HepG2 (cell line): ENCODE data around the gene PACC1. TPM values are rescaled to one million over a fixed set of nuclear protein-coding genes. Genes with fewer than 3 reads are reported as not detected.
A peak's percentile ranks its signal among the peaks of the same experiment; 100 is the strongest.

Experiments
- ATAC-seq: fragments of 200-7000 bp; cut with Tn5 transposase; 3 replicates; pipeline ENCODE4 v1.9.1; 2020; ENCODE audit warnings: mild to moderate bottlenecking, moderate library complexity
- BruUV-seq: library from RNA; stranded (reverse); fragments of 400-500 nt; replicated peaks from 2 replicates; lab custom pipeline; 2021; lab: Mats Ljungman, UMichigan
- CTCF ChIA-PET: fragments of 300-600 bp; formaldehyde crosslinking; extraction: SDS; loops from one replicate; lab custom pipeline; 2021; ENCODE audit warnings: low total read pairs, inconsistent platforms, low intra/inter-chr PET ratio; lab: Yijun Ruan, JAX
- POLR2A ChIA-PET: fragments of 350-600 bp; sonication (Branson Sonifier 250); formaldehyde crosslinking; loops from one replicate; lab custom pipeline; 2020; ENCODE audit warnings: antibody characterized with exemption, inconsistent platforms; lab: Yijun Ruan, JAX
- DNase-seq: peaks from one replicate; pipeline ENCODE4 v3.0.0-alpha.2; 2015; ENCODE audit warnings: low spot score
- FAIRE-seq: peaks from 3 replicates; lab custom pipeline; 2011; peaks lifted over from hg19 to GRCh38; lab: Jason Lieb, UNC
- H2AFZ ChIP-seq: one replicate; pipeline ENCODE4 v1.6.1; 2011; ENCODE audit warnings: low read length, inconsistent platforms
- H3K27ac ChIP-seq: fragments of 300-600 bp; 3 replicates; pipeline ENCODE4 v1.8.0; 2011; ENCODE audit warnings: mixed run types, mild to moderate bottlenecking, mixed read lengths, low read length, inconsistent platforms; ENCODE audit not compliant: insufficient read depth; ENCODE audit errors: extremely low read length
- H3K27me3 ChIP-seq, 2 experiments: fragments of 200-600 bp in 1 of 2; 2 replicates in 1 of 2; 3 replicates in 1 of 2; pipeline versions ENCODE4 v1.6.0 to v1.8.0; 2011; ENCODE audit warnings: low read length in 2 of 2, mild to moderate bottlenecking in 2 of 2, moderate library complexity in 2 of 2, inconsistent platforms in 1 of 2; ENCODE audit not compliant: insufficient read depth in 2 of 2, control insufficient read depth in 1 of 2
- H3K36me3 ChIP-seq, 2 experiments: fragments of 200-600 bp in 1 of 2; replicated peaks in 1 of 2; 2 replicates in 1 of 2; 3 replicates in 1 of 2; pipeline versions ENCODE4 v1.5.1 to v1.8.0; 2011; ENCODE audit warnings: low read length in 2 of 2, inconsistent platforms in 1 of 2; ENCODE audit not compliant: insufficient read depth in 2 of 2, control insufficient read depth in 1 of 2
- H3K4me1 ChIP-seq: 2 replicates; pipeline ENCODE4 v1.5.1; 2012; ENCODE audit warnings: low read length, inconsistent platforms; ENCODE audit not compliant: insufficient read depth
- H3K4me2 ChIP-seq: 2 replicates; pipeline ENCODE4 v1.6.0; 2011; ENCODE audit warnings: low read depth, low read length, inconsistent platforms
- H3K4me3 ChIP-seq, 3 experiments: fragments of 200-600 bp in 1 of 3; sonication (generic), shearing (Covaris generic) in 1 of 3; replicated peaks in 1 of 3; 2 replicates each; pipeline ENCODE4 v1.5.1; 2011 to 2016; ENCODE audit warnings: low read length in 3 of 3, inconsistent platforms in 2 of 3, low read depth in 2 of 3, mild to moderate bottlenecking in 2 of 3, control low read depth in 1 of 3, mixed read lengths in 1 of 3; ENCODE audit not compliant: insufficient read depth in 1 of 3
- H3K79me2 ChIP-seq: one replicate; pipeline ENCODE4 v1.6.1; 2011; ENCODE audit warnings: low read length, inconsistent platforms; ENCODE audit not compliant: insufficient read depth
- H3K9ac ChIP-seq: 2 replicates; pipeline ENCODE4 v1.6.0; 2011; ENCODE audit warnings: mild to moderate bottlenecking, low read depth, low read length, inconsistent platforms; ENCODE audit not compliant: insufficient read depth
- H3K9me3 ChIP-seq: 2 replicates; pipeline ENCODE4 v1.5.1; 2012; ENCODE audit warnings: mild to moderate bottlenecking, low read length
- H4K20me1 ChIP-seq: 2 replicates; pipeline ENCODE4 v1.6.0; 2011; ENCODE audit warnings: inconsistent platforms, mild to moderate bottlenecking, low read length, moderate library complexity; ENCODE audit not compliant: insufficient read depth
- DR1 ChIP-seq: sonication (generic); formaldehyde crosslinking; IDR thresholded peaks from 2 replicates; pipeline ENCODE4 v1.8.0; 2021; ENCODE audit warnings: mild to moderate bottlenecking, missing genetic modification reagents, inconsistent platforms
- HCFC1 ChIP-seq: fragments of 150-350 bp; IDR thresholded peaks from 2 replicates; pipeline ENCODE4 v1.6.1; 2014; ENCODE audit warnings: low read depth, low read length
- HNRNPLL ChIP-seq: fragments of 200-400 bp; formaldehyde crosslinking; IDR thresholded peaks from 2 replicates; pipeline ENCODE4 v1.6.1; 2017; ENCODE audit warnings: mild to moderate bottlenecking, low read depth, low read length; ENCODE audit not compliant: poor library complexity, severe bottlenecking
- KLF11 ChIP-seq: IDR thresholded peaks from 2 replicates; pipeline ENCODE4 v1.6.1; 2016; ENCODE audit warnings: missing compliant biosample characterization
- MAX ChIP-seq: IDR thresholded peaks from 2 replicates; pipeline ENCODE4 v1.6.1; 2012; ENCODE audit warnings: inconsistent platforms
- MAZ ChIP-seq, 2 experiments: sonication (generic) in 1 of 2; formaldehyde crosslinking in 1 of 2; IDR thresholded peaks; 2 replicates each; pipeline versions ENCODE4 v1.5.0 to v1.6.1; 2012 to 2020; ENCODE audit warnings: low read depth in 2 of 2, mild to moderate bottlenecking in 2 of 2, borderline replicate concordance in 1 of 2, improper control_type of control experiment in 1 of 2, low read length in 1 of 2, missing genetic modification reagents in 1 of 2, moderate library complexity in 1 of 2
- MEIS2 ChIP-seq: sonication (generic); formaldehyde crosslinking; IDR thresholded peaks from 2 replicates; pipeline ENCODE4 v1.9.0; 2021; ENCODE audit warnings: mild to moderate bottlenecking, missing genetic modification reagents
- POGZ ChIP-seq: sonication (generic); formaldehyde crosslinking; IDR thresholded peaks from 2 replicates; pipeline ENCODE4 v1.4.0; 2020; ENCODE audit warnings: mild to moderate bottlenecking, missing genetic modification reagents
- POLR2A ChIP-seq, 2 experiments: IDR thresholded peaks; 2 replicates each; pipeline ENCODE4 v1.6.1; 2011; ENCODE audit warnings: low read depth in 2 of 2, low read length in 2 of 2, mild to moderate bottlenecking in 1 of 2, moderate library complexity in 1 of 2; ENCODE audit not compliant: insufficient read depth in 1 of 2
- TFDP2 ChIP-seq: sonication (generic); formaldehyde crosslinking; IDR thresholded peaks from 2 replicates; pipeline ENCODE4 v1.4.0; 2020; ENCODE audit warnings: missing genetic modification reagents
- TFE3 ChIP-seq: IDR thresholded peaks from 2 replicates; pipeline ENCODE4 v1.6.1; 2016
- YY1 ChIP-seq: IDR thresholded peaks from 2 replicates; pipeline ENCODE4 v1.6.1; 2011; ENCODE audit warnings: low read length, low read depth, moderate library complexity, mild to moderate bottlenecking; ENCODE audit not compliant: insufficient read depth, insufficient replicate concordance
- ZFX ChIP-seq: sonication (generic); formaldehyde crosslinking; IDR thresholded peaks from 2 replicates; pipeline ENCODE4 v1.4.0; 2020; ENCODE audit warnings: mild to moderate bottlenecking, low read depth, missing genetic modification reagents, moderate library complexity
- WGBS: methylation state at CpG from one replicate; pipeline ENCODE4 v1.1.6; 2017; ENCODE audit warnings: low lambda C conversion rate; 5-methylcytosine and 5-hydroxymethylcytosine counted together
- in situ Hi-C: cut with HindIII; loops from 2 replicates; pipeline ENCODE4 v1.10.0; 2017; ENCODE audit warnings: low pct_unique_long_range_greater_than_20kb; ENCODE audit not compliant: extremely low pct_ligation_motif_present
- intact Hi-C: fragments of 100-400 bp; cut with micrococcal nuclease; formaldehyde crosslinking; loops from one replicate; pipeline ENCODE4 v1.10.0; 2022; ENCODE audit not compliant: unreplicated experiment
- polyA plus RNA-seq, 8 experiments: library from polyadenylated mRNA; depleted of rRNA in 3 of 8; stranded (reverse) in 7 of 8; unstranded in 1 of 8; fragments of >200 nt; fragmentation: Illumina TruSeq in 4 of 8; extraction: Trizol in 4 of 8; gene quantifications; 2 replicates each; pipeline versions ENCODE4 v1.2.1 to v1.2.3, GENCODE V29; 2011 to 2016; ENCODE audit warnings: low read depth in 4 of 8, missing spikeins in 1 of 8, mixed read lengths in 1 of 8; ENCODE audit not compliant: insufficient read depth in 1 of 8
- total RNA-seq, 5 experiments: library from RNA; depleted of rRNA; stranded (reverse); fragments of >200 nt; fragmentation: Illumina TruSeq; extraction: Trizol; gene quantifications; 2 replicates each; pipeline ENCODE4 v1.2.3, GENCODE V29; 2016; ENCODE audit warnings: low read depth in 1 of 5
- TF ChIP-seq, protein P1 (sequence below): sonication (generic); formaldehyde crosslinking; IDR thresholded peaks from 2 replicates; pipeline ENCODE4 v1.5.1; 2020; ENCODE audit warnings: mild to moderate bottlenecking, moderate library complexity, missing genetic modification reagents
- TF ChIP-seq, protein P2 (sequence below): sonication (generic); formaldehyde crosslinking; IDR thresholded peaks from 2 replicates; pipeline ENCODE4 v1.5.0; 2020; ENCODE audit warnings: mild to moderate bottlenecking, missing genetic modification reagents

The PACC1 gene
- total and polyA plus RNA-seq, 2 of the 13 experiments (the other 11 are each of a cell fraction or from before 2014, with no cell fraction given) = 9.4 to 10.7 TPM

DNA sequence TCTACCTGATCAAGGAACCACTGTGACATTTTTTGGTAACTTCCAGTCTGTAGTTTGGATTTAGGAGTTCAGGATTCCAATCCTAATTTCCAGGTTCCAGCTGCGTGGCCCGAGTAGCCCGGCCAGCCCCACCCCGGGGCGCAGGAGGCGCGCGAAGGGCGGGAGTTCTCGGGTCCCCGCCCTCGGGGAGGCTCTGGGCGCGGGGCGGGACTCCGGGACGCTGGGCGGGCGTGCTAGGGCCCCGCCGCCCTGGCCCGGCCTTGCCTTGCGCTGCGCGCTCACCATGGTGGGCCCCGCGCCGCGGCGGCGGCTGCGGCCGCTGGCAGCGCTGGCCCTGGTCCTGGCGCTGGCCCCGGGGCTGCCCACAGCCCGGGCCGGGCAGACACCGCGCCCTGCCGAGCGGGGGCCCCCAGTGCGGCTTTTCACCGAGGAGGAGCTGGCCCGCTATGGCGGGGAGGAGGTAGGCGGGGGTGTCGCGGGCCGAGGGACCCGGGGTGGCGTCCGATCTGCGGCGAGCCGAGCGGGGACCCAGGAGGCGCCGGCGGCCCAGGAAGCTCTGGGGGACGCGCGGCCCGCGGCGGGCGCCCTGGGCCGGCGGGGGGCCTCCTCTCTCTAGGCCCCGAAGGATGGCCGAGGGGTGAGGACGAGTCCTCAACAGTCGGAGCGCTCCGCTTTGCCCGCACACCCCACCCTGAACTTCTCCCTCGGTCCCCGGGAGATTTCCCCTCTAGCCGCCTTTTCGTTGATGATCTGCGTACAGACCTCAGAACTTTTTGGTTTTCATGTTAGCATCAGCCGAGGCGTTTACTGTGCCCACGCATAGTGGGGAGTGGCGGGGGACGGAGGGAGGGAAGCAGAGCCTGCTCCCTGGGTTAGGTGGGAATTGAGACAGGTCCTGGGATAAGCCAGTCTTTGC lies 18.2 kb upstream of the PACC1 start, which contains the start of gene NENF:
Gene NENF, plus strand, starts transcription at position 260 of the 916 bp plus-strand sequence. Its CDS starts 24 bp downstream, at position 284.
- no peaks in the 10 kb centered on the region for H3K79me2 ChIP-seq
- FAIRE-seq (no peak), DNase-seq (peak; percentile 58), ATAC-seq (peak; percentile 99)
- no peaks in the 10 kb centered on the region for H3K36me3 ChIP-seq
- peak within 1 kb of the TSS; percentile 75 for H2AFZ ChIP-seq
- ChIA-PET CTCF (interaction anchor here (0.9 kb wide), 1 partner anchor 22 kb away, joined by 3 read pairs; no protein-coding TSS in a partner anchor), POLR2A (interaction anchor here (0.7 kb wide), 1 partner anchor 397 kb away, joined by 3 read pairs; the partner anchor contains the start of genes DTL and INTS7)
- WGBS = 2% methylated on average over 10 of the region's 86 CpGs
- in situ Hi-C loops = no loop called here
- H3K27ac ChIP-seq = no peak within 1 kb of the TSS
- H3K4me2 ChIP-seq = peak within 1 kb of the TSS; percentile 95
- H3K9ac ChIP-seq = peak within 1 kb of the TSS; percentile 71
- BruUV-seq = no TSS peak
- no peaks in the 10 kb centered on the region for H4K20me1 ChIP-seq
- H3K9me3 ChIP-seq = no peaks in the 10 kb centered on the region
- H3K27me3 ChIP-seq = peaks cover 0 to 7% of the 10 kb centered on the region in 2 experiments; a peak in 1 of 5 replicates
- peaks cover 39% of the 10 kb centered on the region for H3K4me1 ChIP-seq
- intact Hi-C loops = loop anchor here (1.0 kb wide), 1 partner anchor 398 kb away; the partner anchor contains the start of genes DTL and INTS7
- peak within 1 kb of the TSS; percentile 76 to 93 (median 86) for H3K4me3 ChIP-seq
- TF ChIP-seq, protein P1, sequence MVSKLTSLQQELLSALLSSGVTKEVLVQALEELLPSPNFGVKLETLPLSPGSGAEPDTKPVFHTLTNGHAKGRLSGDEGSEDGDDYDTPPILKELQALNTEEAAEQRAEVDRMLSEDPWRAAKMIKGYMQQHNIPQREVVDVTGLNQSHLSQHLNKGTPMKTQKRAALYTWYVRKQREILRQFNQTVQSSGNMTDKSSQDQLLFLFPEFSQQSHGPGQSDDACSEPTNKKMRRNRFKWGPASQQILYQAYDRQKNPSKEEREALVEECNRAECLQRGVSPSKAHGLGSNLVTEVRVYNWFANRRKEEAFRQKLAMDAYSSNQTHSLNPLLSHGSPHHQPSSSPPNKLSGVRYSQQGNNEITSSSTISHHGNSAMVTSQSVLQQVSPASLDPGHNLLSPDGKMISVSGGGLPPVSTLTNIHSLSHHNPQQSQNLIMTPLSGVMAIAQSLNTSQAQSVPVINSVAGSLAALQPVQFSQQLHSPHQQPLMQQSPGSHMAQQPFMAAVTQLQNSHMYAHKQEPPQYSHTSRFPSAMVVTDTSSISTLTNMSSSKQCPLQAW (CRISPR knock-in tag) = peak; percentile 28; the same call in 1 of the 2 replicates
- peak; percentile 9; the same call in 1 of the 2 replicates for TF ChIP-seq TFE3 (CRISPR knock-in tag)
- TF ChIP-seq POLR2A (IDR thresholded peaks at IDR 0.05; ENCODE audit: insufficient read depth in 1 of 2, low read depth in 2 of 2, low read length in 2 of 2) = peak in 1 of 2 experiments; percentile 63; a peak in 3 of 4 replicates
- TF ChIP-seq MAX = peak; percentile 32; the same call in 1 of the 2 replicates
- TF ChIP-seq MEIS2 (CRISPR knock-in tag) = 0 out of 2 replicates have a peak, but pooled peaks have one; percentile 22
- TF ChIP-seq YY1 = peak; percentile 71
- peak; percentile 83 for TF ChIP-seq TFDP2 (CRISPR knock-in tag)
- no peak for TF ChIP-seq DR1 (CRISPR knock-in tag)
- peak; percentile 27 for TF ChIP-seq ZFX
- TF ChIP-seq MAZ (IDR thresholded peaks at IDR 0.05; ENCODE audit: borderline replicate concordance, low read depth, low read length) = peak; percentile 33; the same call in 1 of the 2 replicates
- no peak for TF ChIP-seq MAZ (CRISPR knock-in tag; IDR thresholded peaks at IDR 0.05; ENCODE audit: low read depth)
- TF ChIP-seq HCFC1 = no peak
- TF ChIP-seq HNRNPLL = peak; percentile 74
- TF ChIP-seq, protein P2, sequence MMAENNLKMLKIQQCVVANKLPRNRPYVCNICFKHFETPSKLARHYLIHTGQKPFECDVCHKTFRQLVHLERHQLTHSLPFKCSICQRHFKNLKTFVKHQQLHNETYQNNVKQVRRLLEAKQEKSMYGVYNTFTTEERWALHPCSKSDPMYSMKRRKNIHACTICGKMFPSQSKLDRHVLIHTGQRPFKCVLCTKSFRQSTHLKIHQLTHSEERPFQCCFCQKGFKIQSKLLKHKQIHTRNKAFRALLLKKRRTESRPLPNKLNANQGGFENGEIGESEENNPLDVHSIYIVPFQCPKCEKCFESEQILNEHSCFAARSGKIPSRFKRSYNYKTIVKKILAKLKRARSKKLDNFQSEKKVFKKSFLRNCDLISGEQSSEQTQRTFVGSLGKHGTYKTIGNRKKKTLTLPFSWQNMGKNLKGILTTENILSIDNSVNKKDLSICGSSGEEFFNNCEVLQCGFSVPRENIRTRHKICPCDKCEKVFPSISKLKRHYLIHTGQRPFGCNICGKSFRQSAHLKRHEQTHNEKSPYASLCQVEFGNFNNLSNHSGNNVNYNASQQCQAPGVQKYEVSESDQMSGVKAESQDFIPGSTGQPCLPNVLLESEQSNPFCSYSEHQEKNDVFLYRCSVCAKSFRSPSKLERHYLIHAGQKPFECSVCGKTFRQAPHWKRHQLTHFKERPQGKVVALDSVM (CRISPR knock-in tag) = 0 out of 2 replicates have a peak, but pooled peaks have one; percentile 7
- TF ChIP-seq KLF11 = no peak
- TF ChIP-seq POGZ (CRISPR knock-in tag) = no peak
